ENCODE measurements around the gene G6PC3.

GRCh38 chr17:44083250-44083849, 12.8 kb downstream of the G6PC3 start:
- TF ChIP-seq POLR2A (IDR thresholded peaks at IDR 0.05) (no peak), CTCF (IDR thresholded peaks at IDR 0.05) (no peak)

Data from lower leg skin (tissue), 3 donors.